Colon (tissue), 2 donors: ENCODE results near the gene PRKAR1B.
"Not testable (repeated sequence)": the region's sequence is repeated elsewhere in the genome, so short reads cannot be mapped to it uniquely, and the experiment has no call there.

Source experiments
- FAIRE-seq: peaks from 2 replicates; lab custom pipeline; 2012; peaks lifted over from hg19 to GRCh38; lab: Jason Lieb, UNC
- donor health status: control.
- donor health status: control.

PRKAR1B gene

GRCh38 chr7:668139-668931 lies 58.7 kb downstream of the PRKAR1B start:
- no peak for FAIRE-seq

DNA sequence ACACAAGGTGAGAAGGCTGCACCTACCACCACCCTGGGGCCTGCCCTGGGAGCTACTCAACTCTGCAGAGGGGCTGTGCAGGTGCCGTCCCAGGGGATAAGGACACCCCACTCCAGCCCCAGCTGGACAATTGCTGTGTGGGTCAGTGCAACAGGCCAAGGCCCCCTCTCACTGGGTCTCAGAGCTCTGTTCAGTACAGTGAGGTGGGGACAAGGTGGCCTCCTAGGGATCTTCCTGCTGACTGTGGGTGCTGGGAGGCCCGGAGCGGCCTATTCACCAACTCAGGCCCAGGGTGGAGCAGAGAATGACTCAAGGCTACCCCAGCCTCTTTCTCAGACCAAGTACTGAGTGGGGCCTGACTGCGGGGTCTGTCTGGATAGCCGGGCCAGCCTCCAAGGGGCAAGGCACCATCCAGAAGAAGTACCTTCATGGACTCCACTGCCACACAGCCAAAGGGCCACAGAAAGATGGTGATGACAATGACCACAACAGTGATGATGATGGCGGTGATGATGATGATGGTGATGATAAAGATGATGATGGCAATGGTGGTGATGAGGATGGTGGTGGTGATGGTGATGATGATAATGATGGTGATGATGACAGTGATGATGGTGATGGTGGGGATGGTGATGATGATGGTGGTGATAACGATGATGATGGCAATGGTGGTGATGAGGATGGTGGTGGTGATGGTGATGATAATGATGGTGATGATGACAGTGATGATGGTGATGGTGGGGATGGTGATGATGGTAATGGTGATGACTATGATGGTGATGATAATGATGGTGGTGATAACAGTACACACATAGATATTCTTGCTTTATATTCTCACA lies 60.4 kb downstream of the PRKAR1B start:
- no peak for FAIRE-seq

DNA sequence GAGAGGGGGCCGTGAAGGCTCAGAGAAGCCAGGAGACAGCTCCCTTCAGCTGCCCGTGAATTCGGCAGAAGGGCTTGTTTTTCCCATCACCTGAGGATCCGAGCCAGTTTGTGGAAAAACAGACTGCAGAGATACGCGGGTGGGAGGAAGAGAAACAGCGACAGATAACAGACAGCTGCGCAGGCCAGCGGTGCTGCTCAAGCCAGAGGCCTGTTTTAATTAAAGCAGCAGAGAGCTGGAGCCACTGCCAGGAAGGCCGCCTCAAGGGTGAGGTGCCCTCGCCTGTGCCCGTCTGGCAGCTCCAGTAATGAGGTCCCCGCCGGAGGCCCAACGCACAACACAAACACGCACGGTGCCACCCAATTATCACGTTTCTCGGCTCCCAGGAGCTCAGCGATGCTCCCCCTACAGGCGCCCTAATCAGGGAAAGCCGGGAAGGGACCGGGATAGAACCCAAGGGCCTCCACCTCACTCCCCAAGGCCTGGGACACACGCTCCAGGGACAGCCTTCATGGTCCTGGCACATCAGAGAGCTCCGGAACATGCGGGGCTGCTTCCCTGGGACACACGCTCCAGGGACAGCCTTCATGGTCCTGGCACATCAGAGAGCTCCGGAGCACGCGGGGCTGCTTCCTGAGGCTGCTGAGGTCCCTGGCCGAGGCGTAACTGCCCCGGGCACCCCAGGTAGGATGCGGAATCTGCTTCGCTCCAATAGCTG lies 61.2 kb downstream of the PRKAR1B start:
- FAIRE-seq = no peak

DNA sequence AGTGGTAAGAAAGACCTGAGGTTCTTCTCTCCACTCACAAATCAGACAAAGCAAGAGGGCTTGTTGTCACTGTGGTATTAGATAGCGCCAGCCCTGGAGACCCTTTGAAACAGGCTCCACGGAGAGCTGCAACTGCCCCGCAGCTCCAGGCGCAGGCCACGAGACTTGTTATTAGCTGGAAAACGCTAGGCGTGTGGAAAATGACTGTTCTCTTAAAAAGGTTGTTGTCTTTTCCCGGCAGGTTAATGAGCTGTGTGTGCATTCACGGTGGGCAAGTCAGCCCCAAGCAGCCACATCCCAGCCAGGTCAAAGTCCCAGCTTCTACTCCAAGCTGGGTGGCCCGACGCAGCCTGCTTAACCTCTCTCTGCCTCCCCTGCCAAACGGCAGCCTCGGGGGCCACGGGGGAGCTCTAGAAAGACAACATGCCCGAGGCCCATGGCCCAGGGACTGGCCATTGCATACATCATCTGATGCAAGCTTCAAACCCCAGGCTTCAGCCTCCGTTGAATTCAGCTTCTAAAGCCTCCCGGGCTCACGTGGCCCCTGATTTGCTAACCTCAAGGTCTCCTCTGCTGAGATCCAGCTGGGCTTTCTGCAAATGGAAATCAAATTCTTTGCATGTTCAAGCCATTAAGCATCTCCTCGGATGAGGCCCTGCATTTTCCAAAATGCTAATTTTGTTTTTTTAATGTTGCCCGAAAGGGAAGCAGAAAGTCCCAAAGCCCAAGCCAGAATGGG lies 61.9 kb downstream of the PRKAR1B start:
- FAIRE-seq = no peak

DNA sequence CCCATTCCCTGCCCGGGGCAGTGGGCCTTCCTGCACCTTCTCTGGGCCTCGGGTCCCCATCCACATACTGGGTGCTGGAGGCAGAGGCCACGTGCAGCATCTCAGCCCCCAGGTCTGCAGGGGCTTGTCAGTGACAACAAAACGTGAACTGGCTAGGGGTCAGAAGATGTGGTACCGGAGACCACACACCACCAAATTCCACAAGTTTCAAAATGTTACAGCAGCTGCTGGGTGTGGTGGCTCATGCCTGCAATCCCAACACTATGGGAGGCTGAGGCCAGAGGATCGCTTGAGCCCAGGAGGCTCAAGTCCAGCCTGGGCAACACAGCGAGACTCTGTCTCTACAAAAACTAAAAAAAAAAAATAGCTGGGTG lies 62.7 kb downstream of the PRKAR1B start:
- FAIRE-seq = no peak

GRCh38 chr7:662576-662975 lies 64.5 kb downstream of the PRKAR1B start:
- no peak for FAIRE-seq

- FAIRE-seq = no peak
Measured at GRCh38 chr7:659996-660395, 67.1 kb downstream of the PRKAR1B start.

DNA sequence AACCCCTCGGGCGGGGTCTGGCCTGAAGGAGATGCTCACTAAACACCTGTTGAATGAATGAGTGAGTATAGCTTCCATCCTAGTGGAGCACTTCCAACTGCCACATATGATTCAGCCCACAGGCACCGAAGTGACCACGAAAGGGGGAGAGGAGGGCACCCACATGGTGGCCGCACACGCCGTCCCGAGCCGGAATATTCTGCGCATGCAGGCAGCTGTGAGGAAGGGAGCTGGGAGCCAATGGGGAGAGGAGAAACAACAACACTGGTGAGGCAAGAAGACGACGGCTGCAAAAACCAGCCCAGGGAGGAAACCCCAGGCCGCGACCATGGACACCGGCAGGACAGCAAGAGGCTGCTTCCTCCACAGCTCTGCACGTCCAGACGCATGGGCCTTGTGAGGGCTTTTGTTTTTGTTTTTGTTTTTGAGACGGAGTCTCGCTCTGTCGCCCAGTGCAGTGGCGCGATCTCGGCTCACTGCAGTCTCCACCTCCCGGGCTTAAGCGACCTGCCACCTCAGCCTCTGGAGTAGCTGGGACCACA lies 67.7 kb downstream of the PRKAR1B start:
- no peak for FAIRE-seq

DNA sequence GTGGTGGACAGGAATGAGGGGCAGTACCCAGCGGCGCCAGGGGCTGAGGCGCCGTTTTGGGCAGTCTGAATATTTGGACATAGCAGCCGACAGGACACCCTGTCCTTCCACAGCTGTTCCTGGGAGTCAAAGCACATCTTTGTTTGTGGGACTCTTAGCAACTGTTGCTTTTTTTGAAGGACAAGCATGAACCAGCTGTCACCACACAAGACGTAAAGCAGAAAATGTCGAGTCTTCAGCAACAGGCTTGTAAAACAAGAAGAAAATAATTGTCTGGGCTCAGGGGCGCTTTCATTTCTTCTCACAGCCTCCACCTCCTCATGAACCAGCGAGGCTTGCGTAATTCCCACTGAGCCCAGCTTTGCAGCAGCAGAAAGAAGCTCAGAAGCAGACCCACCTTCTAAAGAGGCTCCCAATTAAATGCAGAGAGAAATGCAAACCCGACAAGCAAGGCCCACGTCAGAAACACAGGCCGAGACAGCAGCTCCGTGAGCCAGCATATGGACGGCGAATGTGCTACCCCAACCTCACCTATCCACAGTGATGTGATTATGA lies 69.4 kb downstream of the PRKAR1B start:
- no peak for FAIRE-seq

GRCh38 chr7:657010-657409 lies 70.1 kb downstream of the PRKAR1B start:
- not testable (repeated sequence) for FAIRE-seq

GRCh38 chr7:655758-656157 lies 71.3 kb downstream of the PRKAR1B start:
- FAIRE-seq = no peak

DNA sequence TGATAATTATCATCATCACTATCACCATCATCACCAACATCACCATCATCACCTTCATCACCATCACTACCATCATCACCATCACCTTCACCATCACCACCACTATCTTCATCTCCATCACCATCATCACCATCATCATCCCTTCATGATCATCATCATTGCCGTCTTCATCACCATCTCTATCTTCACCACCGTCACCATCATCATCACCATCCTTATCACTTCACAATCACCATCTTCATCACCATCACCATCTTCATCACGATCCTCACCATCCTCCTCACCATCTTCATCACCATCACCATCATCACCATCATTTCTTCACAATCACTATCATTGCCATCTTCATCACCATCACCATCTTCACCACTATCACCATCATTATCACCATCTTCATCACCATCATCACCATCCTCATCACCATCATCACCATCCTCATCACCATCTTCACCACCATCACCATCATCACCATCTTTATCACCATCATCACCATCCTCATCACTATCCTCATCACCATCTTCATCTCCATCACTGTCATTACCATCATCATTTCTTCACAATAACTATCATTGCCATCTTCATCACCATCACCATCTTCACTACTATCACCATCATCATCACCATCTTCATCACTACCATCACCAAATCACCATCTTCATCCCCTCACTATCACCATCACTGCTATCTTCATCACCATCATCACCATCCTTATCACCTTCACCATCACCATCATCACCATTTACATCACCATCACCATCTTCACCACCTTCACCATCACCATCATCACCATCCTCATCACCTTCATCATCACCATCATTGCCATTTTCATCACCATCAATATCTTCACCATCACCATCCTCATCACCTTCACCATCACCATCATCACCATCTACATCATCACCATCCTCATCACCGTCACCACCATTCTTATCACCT lies 73.0 kb downstream of the PRKAR1B start:
- no peak for FAIRE-seq

- FAIRE-seq = no peak
Measured at GRCh38 chr7:652881-653280, 74.2 kb downstream of the PRKAR1B start.

- not testable (repeated sequence) for FAIRE-seq
Measured at GRCh38 chr7:652167-652566, 74.9 kb downstream of the PRKAR1B start.

DNA sequence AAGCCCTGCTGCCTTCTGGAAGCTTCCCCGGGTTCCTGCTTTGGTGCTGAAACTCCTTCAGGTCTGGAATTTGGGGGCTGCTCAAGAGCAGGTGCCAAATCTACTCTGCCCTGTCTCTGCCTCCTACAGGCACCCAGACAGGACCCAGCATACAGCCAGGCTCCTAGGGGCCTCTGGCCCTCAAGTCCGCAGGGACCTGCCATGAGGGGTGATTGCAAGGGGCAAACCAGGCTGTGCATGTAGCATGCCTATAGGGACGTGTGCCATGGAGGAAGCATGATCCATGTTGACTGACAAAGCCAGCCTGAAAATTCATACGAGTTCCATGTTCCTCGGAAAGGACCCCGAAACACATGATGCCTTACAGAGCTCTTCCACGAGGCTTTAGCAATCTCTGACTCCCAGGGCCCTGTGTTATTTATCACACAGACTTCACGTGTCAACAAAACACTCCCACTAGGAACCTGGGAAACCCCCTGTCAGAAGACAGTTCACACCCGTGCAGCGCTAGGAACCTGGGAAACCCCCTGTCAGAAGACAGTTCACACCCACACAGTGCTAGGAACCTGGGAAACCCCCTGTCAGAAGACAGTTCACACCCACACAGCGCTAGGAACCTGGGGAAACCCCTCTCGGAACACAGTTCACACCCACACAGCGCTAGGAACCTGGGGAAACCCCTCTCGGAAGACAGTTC lies 75.9 kb downstream of the PRKAR1B start:
- FAIRE-seq = no peak

DNA sequence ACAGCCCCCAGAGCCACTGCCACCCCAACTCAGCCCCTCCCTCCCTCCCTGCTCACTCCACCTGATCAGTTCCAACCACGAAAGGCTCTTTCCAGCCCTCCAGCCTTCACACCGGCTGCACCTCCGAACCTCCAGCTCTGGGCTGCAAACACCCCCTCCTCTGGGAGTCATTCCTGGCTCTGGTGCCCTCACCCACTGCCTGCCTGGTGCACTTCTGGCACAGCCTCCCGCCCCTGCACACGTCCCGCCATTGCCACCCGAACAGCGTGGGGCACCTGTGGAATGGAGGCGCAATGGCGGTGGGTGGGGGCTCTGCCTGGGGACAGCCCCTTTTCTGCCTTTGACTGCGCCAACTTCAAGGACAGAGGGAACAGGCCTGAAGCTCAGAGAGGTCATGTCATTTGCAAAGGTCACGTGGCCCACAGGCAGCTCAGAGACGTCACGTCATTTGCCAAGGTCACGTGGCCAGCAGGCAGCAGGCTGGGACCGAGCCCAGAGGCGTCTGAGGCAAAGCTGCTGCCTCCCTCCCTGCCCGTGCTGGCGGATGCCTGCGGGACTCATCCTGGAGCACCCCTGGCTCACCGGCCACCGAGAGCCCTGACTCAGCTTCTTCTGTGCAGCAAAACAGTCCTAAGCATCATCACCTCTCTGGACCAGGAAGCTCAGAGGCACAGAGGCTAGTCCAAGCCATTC lies 76.6 kb downstream of the PRKAR1B start:
- FAIRE-seq = no peak

- no peak for FAIRE-seq
Measured at GRCh38 chr7:646951-647350, 80.1 kb downstream of the PRKAR1B start.

DNA sequence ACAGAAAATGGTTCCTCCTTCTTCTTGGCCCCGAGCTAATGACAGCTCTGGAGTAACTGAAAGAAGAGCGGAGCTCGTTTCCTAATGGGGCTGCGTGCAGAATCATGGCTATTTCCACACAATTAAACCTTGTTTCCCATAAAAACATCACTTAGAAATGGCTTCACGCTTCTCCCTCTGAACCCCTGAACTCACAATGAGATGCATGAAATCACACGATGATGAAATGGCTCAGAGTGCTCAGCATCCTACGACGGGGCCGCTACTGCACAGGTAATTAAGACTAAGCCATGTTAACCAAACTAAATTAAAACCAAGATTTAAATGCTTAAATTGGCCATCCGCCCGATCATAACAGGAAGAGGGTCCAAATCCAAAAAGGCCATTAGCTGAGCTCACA lies 80.6 kb downstream of the PRKAR1B start:
- FAIRE-seq = no peak

GRCh38 chr7:645606-646005 lies 81.5 kb downstream of the PRKAR1B start:
- FAIRE-seq = no peak
